Measurements from ENCODE around the gene CFC1.
"Not testable (repeated sequence)": the region's sequence is repeated elsewhere in the genome, so short reads cannot be mapped to it uniquely, and the experiment has no call there.

Gene CFC1

GRCh38 chr2:130571929-130572328 is 27.4 kb downstream of the CFC1 start:
- not testable (repeated sequence) for H3K4me1 ChIP-seq (ENCODE audit: control insufficient read depth in 1 of 2, insufficient read depth in 1 of 2, low read depth in 1 of 2, low read length in 1 of 2); H3K9me3 ChIP-seq; H3K27me3 ChIP-seq; H3K27ac ChIP-seq; H3K4me3 ChIP-seq (ENCODE audit: low read depth in 1 of 2, low read length in 1 of 2); H3K36me3 ChIP-seq

GRCh38 chr2:130566165-130566564 is 33.2 kb downstream of the CFC1 start:
- H3K36me3 ChIP-seq; H3K9me3 ChIP-seq; H3K27me3 ChIP-seq; H3K27ac ChIP-seq; H3K4me1 ChIP-seq (ENCODE audit: control insufficient read depth in 1 of 2, insufficient read depth in 1 of 2, low read depth in 1 of 2, low read length in 1 of 2); H3K4me3 ChIP-seq (ENCODE audit: low read depth in 1 of 2, low read length in 1 of 2): not testable (repeated sequence)

- H3K27ac ChIP-seq; H3K36me3 ChIP-seq; H3K9me3 ChIP-seq; H3K4me3 ChIP-seq (ENCODE audit: low read depth in 1 of 2, low read length in 1 of 2); H3K27me3 ChIP-seq; H3K4me1 ChIP-seq (ENCODE audit: control insufficient read depth in 1 of 2, insufficient read depth in 1 of 2, low read depth in 1 of 2, low read length in 1 of 2): not testable (repeated sequence)
Observed at GRCh38 chr2:130556441-130556840, 42.9 kb downstream of the CFC1 start.

GRCh38 chr2:130554178-130554577 is 45.2 kb downstream of the CFC1 start:
- H3K4me1 ChIP-seq (ENCODE audit: control insufficient read depth in 1 of 2, insufficient read depth in 1 of 2, low read depth in 1 of 2, low read length in 1 of 2); H3K36me3 ChIP-seq; H3K27me3 ChIP-seq; H3K27ac ChIP-seq; H3K4me3 ChIP-seq (ENCODE audit: low read depth in 1 of 2, low read length in 1 of 2); H3K9me3 ChIP-seq: not testable (repeated sequence)

- H3K27me3 ChIP-seq; H3K4me3 ChIP-seq (ENCODE audit: low read depth in 1 of 2, low read length in 1 of 2); H3K36me3 ChIP-seq; H3K4me1 ChIP-seq (ENCODE audit: control insufficient read depth in 1 of 2, insufficient read depth in 1 of 2, low read depth in 1 of 2, low read length in 1 of 2); H3K9me3 ChIP-seq; H3K27ac ChIP-seq: not testable (repeated sequence)
Observed at GRCh38 chr2:130549475-130549874, 49.9 kb downstream of the CFC1 start.

GRCh38 chr2:130548418-130548817 is 51.0 kb downstream of the CFC1 start:
- H3K4me1 ChIP-seq (ENCODE audit: control insufficient read depth in 1 of 2, insufficient read depth in 1 of 2, low read depth in 1 of 2, low read length in 1 of 2); H3K27me3 ChIP-seq; H3K4me3 ChIP-seq (ENCODE audit: low read depth in 1 of 2, low read length in 1 of 2); H3K27ac ChIP-seq; H3K36me3 ChIP-seq; H3K9me3 ChIP-seq: not testable (repeated sequence)

- H3K4me3 ChIP-seq (ENCODE audit: low read depth in 1 of 2, low read length in 1 of 2); H3K27me3 ChIP-seq; H3K9me3 ChIP-seq; H3K27ac ChIP-seq; H3K36me3 ChIP-seq; H3K4me1 ChIP-seq (ENCODE audit: control insufficient read depth in 1 of 2, insufficient read depth in 1 of 2, low read depth in 1 of 2, low read length in 1 of 2): not testable (repeated sequence)
Observed at GRCh38 chr2:130544978-130545377, 54.4 kb downstream of the CFC1 start.

- H3K36me3 ChIP-seq; H3K9me3 ChIP-seq; H3K4me3 ChIP-seq (ENCODE audit: low read depth in 1 of 2, low read length in 1 of 2); H3K27me3 ChIP-seq; H3K4me1 ChIP-seq (ENCODE audit: control insufficient read depth in 1 of 2, insufficient read depth in 1 of 2, low read depth in 1 of 2, low read length in 1 of 2); H3K27ac ChIP-seq: not testable (repeated sequence)
Observed at GRCh38 chr2:130543785-130544528, 55.4 kb downstream of the CFC1 start.

GRCh38 chr2:130542789-130543188 is 56.6 kb downstream of the CFC1 start:
- not testable (repeated sequence) for H3K27ac ChIP-seq; H3K4me3 ChIP-seq (ENCODE audit: low read depth in 1 of 2, low read length in 1 of 2); H3K9me3 ChIP-seq; H3K27me3 ChIP-seq; H3K36me3 ChIP-seq; H3K4me1 ChIP-seq (ENCODE audit: control insufficient read depth in 1 of 2, insufficient read depth in 1 of 2, low read depth in 1 of 2, low read length in 1 of 2)
